SHP77 treated with DMSO at 0.1 percent for 48 hours (cell line): Measurements from ENCODE around the gene ZBTB7B.

Experiments
- DNase-seq: peaks from one replicate; lab custom pipeline; 2025; lab: John Stamatoyannopoulos, UW

The ZBTB7B gene

GRCh38 chr1:155003766-155004351 is 1.3 kb downstream of the ZBTB7B start:
- DNase-seq = peak; percentile 57

- no peak for DNase-seq
Measured at GRCh38 chr1:155004352-155005075, 1.9 kb downstream of the ZBTB7B start.

DNA sequence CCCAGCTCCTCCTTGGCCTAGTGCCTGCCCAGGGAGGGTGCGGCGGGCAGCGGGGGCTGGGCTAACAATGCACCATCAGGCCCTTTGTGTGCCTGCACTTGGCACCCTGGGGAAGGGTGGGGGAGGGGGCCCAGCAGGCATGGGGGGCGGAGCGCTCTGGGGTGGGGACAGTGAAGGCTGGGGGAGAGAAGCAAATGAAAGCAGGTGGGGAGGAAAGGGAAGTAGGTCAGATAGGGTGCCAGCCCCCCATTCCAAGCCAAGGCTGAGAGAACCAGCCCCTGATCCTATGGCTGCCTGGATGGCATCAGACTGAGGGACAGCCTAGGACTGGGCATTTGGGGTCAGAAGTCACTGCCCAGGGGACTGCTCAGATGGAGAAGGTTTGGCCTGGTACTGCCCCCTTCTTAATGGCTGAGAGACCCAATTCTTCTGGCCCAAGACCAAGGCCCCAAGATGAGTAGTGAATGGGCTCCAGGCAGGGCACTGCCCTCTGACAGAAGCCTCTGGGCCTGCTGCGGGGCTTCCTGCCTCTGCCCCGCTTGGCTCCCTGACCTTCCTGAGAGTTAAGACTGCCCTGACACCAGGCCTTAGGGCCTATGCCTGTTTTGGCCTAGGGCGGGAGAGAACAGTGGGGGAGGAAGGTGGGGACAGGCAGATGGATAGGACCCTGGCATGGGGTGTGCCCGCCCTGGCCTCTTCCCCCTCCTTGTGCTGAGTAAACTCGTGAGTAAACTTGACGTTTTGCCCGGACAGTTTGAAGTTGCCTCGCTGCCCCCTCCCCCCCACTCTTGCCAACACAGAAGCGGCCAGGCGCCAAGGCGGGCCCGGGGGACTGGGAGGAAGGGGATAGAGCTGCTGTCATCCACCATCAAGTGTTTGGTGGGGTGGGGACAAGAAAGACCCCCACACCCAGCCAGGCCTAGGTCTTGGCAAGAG is 2.7 kb downstream of the ZBTB7B start:
- no peak for DNase-seq

DNA sequence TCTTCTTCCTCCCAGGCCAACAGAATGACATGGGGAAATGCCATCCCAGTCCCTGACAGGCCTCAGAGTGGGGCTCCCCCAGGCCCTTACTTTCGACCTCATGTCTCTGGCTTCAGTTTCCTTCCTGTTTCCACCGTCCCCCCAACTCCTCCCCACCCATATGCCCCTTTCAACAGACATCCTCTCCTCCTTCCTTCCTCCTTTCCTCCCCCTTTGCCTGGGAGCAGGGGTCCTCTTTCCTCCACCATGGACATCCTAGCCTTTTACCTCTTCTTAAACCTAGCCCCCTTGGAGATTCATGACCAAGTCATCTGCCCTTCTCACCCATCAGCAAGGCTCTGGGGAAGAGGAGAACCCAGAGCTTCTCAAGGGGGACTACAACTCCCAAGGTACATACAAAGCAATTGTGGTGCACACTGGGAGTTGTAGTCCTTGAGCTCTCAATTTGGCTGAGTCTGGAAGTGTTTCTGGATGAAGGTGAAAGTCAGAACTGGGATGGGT is 4.0 kb downstream of the ZBTB7B start:
- no peak for DNase-seq

DNA sequence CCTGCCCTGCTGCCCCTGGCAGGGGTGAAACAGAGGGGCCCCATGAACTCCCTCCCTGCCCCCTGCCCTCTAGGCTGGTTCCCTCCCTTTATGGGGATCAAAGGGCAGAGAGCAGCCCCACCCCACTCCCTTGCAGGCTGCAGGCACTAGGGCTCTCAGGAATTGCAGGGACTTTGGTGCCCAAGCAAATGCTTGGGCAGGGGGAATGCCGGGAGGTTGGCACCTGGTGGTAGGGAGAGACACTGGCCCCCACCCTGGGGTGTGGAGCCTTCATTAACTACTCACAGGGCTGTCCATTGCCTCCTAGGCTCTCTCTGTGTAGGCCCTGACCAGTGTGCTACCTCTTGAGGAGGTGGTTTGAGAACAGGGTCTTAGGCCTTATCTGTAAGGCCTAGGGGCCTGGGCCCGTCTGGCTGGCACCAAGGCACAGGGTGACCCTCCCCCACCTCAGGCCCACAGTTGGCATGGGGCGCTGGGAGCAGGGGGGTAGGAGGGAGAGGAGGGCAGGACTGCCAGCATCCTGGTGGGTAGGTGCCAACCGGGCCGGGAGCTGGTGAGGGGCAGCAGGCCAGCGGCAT is 4.7 kb downstream of the ZBTB7B start:
- no peak for DNase-seq

GRCh38 chr1:155008015-155008941 is 5.7 kb downstream of the ZBTB7B start:
- DNase-seq = no peak

- DNase-seq = no peak
Measured at GRCh38 chr1:155009221-155009711, 6.7 kb downstream of the ZBTB7B start.

DNA sequence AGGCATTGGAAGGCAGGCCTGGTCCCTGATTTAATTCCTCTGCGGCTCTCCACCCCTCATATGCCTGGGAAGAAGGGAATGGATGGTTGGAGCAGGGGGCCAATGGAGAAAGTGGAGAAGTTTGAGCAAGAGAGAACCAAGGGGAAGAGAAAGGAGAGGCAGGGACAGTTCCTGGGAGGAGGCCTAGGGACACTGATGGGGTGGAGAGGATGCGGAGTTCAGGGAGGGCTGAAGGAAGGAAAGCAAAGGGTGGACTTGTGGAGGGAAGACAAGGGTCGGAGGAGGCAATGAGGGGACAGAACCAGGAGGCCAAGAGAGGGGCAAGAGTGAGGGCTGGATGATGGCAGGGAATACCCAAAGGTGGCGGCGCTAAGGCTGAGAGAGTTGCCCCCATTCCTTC is 7.1 kb downstream of the ZBTB7B start:
- no peak for DNase-seq

- no peak for DNase-seq
Measured at GRCh38 chr1:155010211-155010918, 7.8 kb downstream of the ZBTB7B start.

GRCh38 chr1:155011004-155011416 is 8.4 kb downstream of the ZBTB7B start:
- DNase-seq = no peak

DNA sequence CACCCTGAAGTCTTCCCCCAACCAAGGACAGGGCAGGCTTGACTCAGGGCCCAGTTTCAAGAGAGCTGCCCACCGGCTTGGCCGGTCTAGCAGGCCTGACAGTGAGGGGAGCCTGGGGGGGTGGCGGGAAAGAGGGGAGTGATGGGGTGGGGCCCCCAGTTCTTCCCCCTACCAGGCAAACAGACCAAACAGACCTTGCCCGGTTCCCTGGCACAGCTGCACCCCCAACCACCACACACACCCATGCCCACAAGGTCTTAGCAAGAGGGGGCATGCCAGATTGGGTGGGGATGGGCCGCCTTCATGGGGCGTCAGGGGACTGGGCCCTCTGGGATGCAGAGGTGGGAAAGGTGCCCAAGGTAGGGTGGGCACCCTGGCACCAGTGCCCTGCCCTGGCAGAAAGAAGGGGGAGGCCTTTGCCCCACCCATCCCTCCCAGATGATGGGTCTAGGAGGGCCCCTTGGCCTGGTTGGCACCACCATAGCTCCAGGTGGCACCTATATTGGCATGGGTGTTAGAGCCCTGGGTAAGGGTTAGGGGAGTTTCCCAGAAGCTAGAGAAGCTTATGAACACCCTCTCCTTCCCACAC is 8.9 kb downstream of the ZBTB7B start:
- no peak for DNase-seq

DNA sequence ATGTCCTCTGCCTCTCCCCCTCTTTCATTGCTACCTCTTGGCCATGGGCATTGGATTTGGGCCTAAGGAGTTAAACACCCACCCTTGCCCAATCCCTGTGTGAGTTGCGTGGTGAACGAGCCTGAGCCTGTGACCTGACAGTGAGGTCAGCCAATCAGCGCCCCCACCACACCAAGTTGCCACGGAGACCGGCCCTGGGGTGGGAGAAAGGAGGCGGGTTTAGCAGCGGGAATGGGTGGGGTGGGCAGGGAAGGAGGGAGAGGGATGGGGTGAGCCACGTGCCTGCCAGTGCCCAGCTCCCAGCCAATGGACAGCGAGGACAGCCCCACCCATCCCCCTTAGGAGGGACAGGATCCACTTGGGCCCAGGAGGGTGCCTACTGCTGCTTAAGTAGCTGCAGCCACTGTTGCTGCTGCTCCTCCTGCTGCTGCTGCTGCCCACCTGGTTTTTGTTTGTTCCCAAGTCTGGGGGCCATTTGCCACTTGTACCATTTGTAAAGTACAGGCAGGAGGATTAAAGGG is 9.5 kb downstream of the ZBTB7B start:
- no peak for DNase-seq

- DNase-seq = no peak
Measured at GRCh38 chr1:155012776-155013602, 10.4 kb downstream of the ZBTB7B start.

- no peak for DNase-seq
Measured at GRCh38 chr1:155013632-155014031, 11.0 kb downstream of the ZBTB7B start.

DNA sequence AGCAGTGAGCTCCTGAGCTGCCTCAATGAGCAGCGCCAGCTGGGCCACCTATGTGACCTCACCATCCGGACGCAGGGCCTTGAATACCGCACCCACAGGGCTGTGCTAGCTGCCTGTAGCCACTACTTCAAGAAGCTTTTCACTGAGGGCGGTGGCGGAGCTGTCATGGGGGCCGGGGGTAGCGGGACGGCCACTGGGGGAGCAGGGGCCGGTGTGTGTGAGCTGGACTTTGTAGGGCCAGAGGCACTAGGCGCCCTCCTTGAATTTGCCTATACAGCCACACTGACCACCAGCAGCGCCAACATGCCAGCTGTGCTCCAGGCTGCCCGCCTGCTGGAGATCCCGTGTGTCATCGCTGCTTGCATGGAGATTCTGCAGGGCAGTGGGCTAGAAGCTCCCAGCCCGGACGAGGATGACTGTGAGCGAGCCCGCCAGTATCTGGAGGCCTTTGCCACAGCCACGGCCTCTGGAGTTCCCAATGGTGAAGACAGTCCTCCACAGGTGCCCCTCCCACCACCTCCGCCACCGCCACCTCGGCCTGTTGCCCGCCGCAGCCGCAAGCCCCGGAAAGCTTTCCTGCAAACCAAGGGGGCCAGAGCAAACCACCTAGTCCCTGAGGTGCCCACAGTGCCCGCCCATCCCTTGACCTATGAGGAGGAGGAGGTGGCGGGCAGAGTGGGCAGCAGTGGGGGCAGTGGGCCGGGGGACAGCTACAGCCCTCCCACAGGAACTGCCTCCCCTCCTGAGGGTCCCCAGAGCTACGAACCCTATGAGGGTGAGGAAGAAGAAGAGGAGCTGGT is 12.3 kb downstream of the ZBTB7B start:
- DNase-seq = no peak

GRCh38 chr1:155015527-155016230 is 13.1 kb downstream of the ZBTB7B start:
- no peak for DNase-seq

- DNase-seq = no peak
Measured at GRCh38 chr1:155016231-155016831, 13.7 kb downstream of the ZBTB7B start.
